Testis (tissue), 2 donors: ENCODE measurements around the gene ZNF320.

ENCODE experiments used
- POLR2A ChIP-seq: fragments of 450-650 bp; IDR thresholded peaks from one replicate; pipeline ENCODE4 v1.6.1; 2017; ENCODE audit warnings: antibody characterized with exemption, mild to moderate bottlenecking, moderate library complexity
- TF ChIP-seq, protein P1 (sequence below), 3 experiments: fragments of 450-650 bp in 2 of 3; fragments of 200-600 bp in 1 of 3; sonication (generic) in 1 of 3; IDR thresholded peaks; one replicate each; pipeline ENCODE4 v1.5.1; 2016 to 2019; ENCODE audit warnings: antibody characterized with exemption in 3 of 3, mild to moderate bottlenecking in 2 of 3, moderate library complexity in 1 of 3

DNA sequence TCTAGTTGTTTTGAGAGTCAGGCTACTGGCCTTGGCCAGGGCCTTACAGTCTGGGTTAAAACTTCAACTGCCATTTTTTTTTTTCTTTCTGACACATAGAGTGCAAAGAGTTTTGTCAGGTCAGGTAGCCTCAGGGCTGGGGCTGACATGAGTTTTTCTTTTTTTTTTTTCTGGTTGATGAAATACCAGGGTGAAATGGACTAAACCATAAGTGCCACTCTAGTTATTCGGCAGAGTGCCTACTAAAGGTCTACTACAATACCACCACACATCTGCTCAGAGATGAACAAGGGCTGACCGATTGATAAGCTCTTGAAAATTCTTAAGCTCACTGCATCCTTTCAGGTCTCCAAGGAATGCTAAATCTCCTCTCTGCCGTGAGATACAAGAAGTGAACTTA, 4.4 kb upstream of the ZNF320 start:
- TF ChIP-seq, protein P1, sequence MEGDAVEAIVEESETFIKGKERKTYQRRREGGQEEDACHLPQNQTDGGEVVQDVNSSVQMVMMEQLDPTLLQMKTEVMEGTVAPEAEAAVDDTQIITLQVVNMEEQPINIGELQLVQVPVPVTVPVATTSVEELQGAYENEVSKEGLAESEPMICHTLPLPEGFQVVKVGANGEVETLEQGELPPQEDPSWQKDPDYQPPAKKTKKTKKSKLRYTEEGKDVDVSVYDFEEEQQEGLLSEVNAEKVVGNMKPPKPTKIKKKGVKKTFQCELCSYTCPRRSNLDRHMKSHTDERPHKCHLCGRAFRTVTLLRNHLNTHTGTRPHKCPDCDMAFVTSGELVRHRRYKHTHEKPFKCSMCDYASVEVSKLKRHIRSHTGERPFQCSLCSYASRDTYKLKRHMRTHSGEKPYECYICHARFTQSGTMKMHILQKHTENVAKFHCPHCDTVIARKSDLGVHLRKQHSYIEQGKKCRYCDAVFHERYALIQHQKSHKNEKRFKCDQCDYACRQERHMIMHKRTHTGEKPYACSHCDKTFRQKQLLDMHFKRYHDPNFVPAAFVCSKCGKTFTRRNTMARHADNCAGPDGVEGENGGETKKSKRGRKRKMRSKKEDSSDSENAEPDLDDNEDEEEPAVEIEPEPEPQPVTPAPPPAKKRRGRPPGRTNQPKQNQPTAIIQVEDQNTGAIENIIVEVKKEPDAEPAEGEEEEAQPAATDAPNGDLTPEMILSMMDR (IDR thresholded peaks at IDR 0.05): no peak
- no peak for TF ChIP-seq POLR2A
